MV-4-11 (cell line): Measurements from ENCODE around the gene GP1BA.
A peak's percentile ranks its signal among the peaks of the same experiment; 100 is the strongest.

Experiments used
- DNase-seq: peaks from one replicate; lab custom pipeline; 2025; lab: John Stamatoyannopoulos, UW

The GP1BA gene

GRCh38 chr17:4950746-4951204 lies 18.7 kb downstream of the GP1BA start, which contains the start of gene ENO3:
TSS of gene ENO3 (plus strand) at chr17:4951119. CDS start at chr17:4951830, 711 bp downstream.
- no peak for DNase-seq

DNA sequence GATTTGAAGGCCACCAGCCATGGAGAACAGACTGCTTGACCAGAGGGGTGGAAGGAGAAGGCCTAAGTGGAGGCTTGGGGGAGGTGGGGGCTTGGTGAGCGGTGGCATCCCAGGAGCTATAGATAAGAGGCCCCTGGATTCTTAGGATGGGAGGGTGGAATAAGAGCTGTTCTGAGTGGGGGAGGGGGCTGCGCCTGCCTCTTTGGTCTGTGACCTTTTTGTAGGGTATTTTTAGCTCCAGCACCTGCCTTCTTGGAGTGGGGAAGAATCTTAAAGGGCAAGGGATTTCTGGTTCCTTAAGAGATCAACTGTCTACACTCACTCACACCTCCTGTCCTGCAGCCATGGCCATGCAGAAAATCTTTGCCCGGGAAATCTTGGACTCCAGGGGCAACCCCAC lies 19.4 kb downstream of the GP1BA start:
- DNase-seq = no peak

GRCh38 chr17:4953451-4953961 lies 21.4 kb downstream of the GP1BA start:
- DNase-seq = no peak

- no peak for DNase-seq
These were observed 23.0 kb downstream of the GP1BA start for GRCh38 chr17:4955091-4955490.

GRCh38 chr17:4956493-4957061 lies 24.5 kb downstream of the GP1BA start:
- DNase-seq = no peak

GRCh38 chr17:4958102-4958501 lies 26.0 kb downstream of the GP1BA start:
- no peak for DNase-seq

GRCh38 chr17:4959261-4959965 lies 27.3 kb downstream of the GP1BA start:
- DNase-seq = no peak

GRCh38 chr17:4960279-4960922 lies 28.3 kb downstream of the GP1BA start:
- DNase-seq = no peak

- DNase-seq = no peak
These were observed 33.4 kb downstream of the GP1BA start for GRCh38 chr17:4965311-4965986.

GRCh38 chr17:4966844-4967538 lies 34.9 kb downstream of the GP1BA start:
- peak; percentile 100 for DNase-seq

DNA sequence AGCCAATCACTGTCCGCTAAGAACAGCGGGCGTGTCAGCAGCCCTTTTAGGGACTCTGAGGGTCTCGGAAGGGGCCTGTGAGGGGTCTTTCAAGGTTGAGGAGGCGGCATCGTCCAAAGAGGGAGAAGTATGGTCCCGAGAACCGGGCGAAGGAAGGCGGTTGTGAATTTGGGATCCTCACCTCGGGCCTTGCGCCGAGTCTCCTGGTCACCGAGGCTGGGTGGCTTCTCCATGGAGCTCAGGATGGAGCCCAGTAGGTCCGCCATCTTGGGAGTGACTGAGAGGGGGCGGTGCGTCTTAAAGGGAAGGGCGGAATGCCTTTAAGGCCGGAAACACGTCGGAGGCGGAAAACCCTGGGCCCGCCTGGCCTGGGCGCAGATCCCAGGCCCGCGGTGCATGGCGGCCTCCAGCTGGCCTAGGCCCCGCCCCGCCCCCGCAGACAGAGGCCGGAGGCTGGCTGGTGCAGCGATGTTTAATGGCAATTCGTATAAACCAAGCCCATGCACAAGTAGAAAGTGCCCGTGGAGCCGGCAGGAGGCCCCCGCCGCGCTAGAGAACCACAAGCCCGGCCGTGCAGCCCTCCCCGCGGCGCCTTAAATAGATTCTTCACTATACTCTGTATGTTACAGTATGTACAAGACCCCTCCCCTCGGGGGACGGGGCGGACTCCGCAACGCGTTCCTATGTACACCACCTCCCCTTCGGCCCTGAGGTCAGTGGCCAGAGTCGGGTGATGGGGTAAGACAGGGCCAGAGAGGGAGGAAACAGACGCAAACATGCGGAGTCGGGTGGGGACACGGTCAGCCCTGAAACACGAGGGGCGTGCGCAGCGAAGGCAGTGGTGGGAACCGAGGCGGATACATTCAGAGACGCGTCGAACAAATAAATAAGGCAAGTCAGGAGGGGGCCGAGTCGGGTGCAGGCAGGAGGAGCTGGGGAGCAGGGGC lies 35.7 kb downstream of the GP1BA start, which contains the start of gene SPAG7:
Gene SPAG7, minus strand, starts transcription at position 279 of the 947 bp plus-strand sequence. Its CDS starts 13 bp downstream, at position 266.
- peak; percentile 93 for DNase-seq

- DNase-seq = no peak
These were observed 36.5 kb downstream of the GP1BA start for GRCh38 chr17:4968486-4969046.

DNA sequence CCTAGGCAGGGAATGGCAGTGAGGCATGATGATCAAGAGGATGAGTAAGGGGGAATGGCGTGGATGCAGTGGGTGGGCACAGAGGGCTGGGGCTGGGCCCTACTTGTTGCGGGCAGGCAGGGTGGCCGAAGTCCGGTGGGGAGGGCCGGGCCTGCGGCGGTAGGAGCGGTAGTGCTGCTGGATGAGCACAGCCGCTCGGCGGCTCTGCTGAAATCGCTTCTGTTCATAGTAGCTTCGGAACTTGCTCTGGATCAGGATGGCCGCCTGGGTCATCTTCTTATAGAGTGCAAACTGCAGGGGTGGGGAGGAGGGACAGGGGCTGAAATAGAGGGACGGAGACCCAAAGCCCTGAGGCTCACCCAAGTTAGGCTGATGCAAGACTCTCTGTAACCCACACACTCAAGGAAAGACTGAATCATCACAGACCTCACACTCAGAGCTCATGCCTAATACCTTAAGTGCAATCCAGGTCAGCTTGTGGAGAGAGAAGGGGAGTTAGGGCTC lies 37.0 kb downstream of the GP1BA start:
- DNase-seq = peak; percentile 85

DNA sequence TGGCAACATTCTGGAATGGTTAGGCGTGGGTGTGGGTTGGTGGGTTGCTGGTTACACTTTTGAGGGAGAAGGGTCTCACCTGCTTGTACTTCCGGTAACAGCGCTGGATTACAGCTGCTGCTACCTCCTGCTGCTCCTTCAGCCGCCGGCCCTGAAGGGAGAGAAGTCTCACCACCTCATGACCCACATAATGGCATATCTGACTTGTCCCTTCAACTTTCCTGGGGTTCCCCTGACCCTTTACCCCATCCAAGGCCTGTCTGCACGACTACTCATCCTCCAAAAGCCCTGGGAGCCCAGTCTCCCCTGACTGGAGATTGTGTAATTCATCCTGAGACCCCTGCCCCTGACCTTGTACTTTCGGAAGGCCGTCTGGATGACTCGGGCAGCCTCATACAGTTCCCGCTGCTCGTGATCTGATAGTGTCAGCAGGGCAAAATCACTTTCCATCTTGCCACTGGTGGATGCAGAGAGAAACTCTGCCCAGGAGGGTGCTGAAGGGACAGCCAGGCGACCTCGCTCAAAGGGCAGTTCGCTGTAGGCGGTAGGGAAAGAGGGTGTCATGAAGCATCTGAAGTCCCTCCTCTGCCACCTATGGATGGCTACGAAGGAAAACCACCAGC lies 37.6 kb downstream of the GP1BA start:
- DNase-seq = peak; percentile 15

DNA sequence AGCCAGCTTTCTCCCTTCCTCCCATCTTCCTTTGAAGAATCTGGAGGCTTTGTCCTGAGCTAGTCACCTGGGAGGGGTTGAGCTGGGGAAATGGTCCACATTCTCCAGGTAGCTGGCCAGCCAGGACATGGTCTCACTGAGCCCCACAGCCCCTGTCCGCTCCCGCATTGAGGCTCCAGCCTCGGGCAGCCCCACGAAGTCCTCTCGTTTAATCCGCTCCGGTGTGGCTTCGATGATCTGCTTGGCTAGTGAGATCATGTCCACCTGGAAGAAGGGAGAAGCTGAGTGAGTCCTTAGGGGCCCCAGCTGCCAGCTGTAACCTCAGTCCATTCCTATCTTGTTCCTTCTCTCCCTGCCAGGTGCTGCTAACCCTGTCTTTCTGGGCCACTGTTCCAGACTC lies 38.2 kb downstream of the GP1BA start:
- no peak for DNase-seq

- no peak for DNase-seq
These were observed 39.7 kb downstream of the GP1BA start for GRCh38 chr17:4971826-4972225.

- DNase-seq = no peak
These were observed 40.2 kb downstream of the GP1BA start for GRCh38 chr17:4972322-4972721.

DNA sequence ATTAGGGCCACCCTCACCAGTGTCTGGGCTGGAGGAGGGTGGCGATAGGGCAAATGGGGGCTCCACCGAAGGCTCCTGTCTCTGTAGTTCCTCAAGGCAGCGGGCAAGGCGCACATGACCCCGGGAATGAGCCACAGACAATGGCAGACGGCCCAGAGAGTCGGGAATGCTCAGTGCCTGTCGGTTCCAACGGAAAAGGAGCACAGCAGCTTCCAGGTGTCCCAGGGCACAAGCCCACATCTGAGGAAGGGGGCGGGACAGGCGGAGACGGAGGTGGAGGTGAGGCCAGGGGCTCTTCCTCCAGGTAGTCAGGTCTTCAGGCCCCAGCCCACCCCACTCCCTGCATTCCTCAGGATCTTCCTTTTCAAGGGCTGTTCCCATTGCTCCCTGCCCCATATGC lies 40.7 kb downstream of the GP1BA start:
- DNase-seq = no peak
